B cell (primary cell): ENCODE data around the gene LHPP.
"Not testable (repeated sequence)": the region's sequence is repeated elsewhere in the genome, so short reads cannot be mapped to it uniquely, and the experiment has no call there.

Experiments
- CTCF ChIP-seq: fragments of 200-600 bp; IDR thresholded peaks from one replicate; pipeline ENCODE4 v1.8.0; 2022; ENCODE audit warnings: antibody characterized with exemption, mild to moderate bottlenecking
- EZH2 ChIP-seq: IDR thresholded peaks from 2 replicates; pipeline ENCODE4 v1.6.1; 2012; ENCODE audit warnings: borderline replicate concordance, low read depth, mild to moderate bottlenecking, moderate library complexity, low read length; ENCODE audit not compliant: insufficient read depth, poor library complexity, severe bottlenecking

GRCh38 chr10:124610186-124610585, 148.6 kb downstream of the LHPP start:
- TF ChIP-seq CTCF, EZH2: not testable (repeated sequence)
